HL-60 (cell line): ENCODE measurements around the gene THOC3.
"Not testable (repeated sequence)": the region's sequence is repeated elsewhere in the genome, so short reads cannot be mapped to it uniquely, and the experiment has no call there.

ENCODE experiments used
- CTCF ChIP-seq: IDR thresholded peaks from one replicate; pipeline ENCODE4 v1.5.1; 2011; ENCODE audit warnings: low read length, control low read depth, inconsistent platforms; ENCODE audit not compliant: insufficient read depth
- POLR2AphosphoS5 ChIP-seq: IDR thresholded peaks from 2 replicates; pipeline ENCODE4 v1.6.1; 2012; ENCODE audit warnings: low read depth
- REST ChIP-seq: IDR thresholded peaks from 2 replicates; pipeline ENCODE4 v1.6.1; 2012; ENCODE audit warnings: low read depth; ENCODE audit not compliant: insufficient replicate concordance

- TF ChIP-seq CTCF, REST, POLR2AphosphoS5: not testable (repeated sequence)
Measured at GRCh38 chr5:175938489-175938888, 29.6 kb downstream of the THOC3 start.
